ENCODE data around the gene GAREM2. TPM values are rescaled to one million over a fixed set of nuclear protein-coding genes. Genes with fewer than 3 reads are reported as not detected.

GAREM2 gene
- total RNA-seq, 2 experiments from 2014 or later: not detected

- no peak overlapping the region for H3K4me3 ChIP-seq (ENCODE audit: low read depth, low read length, poor library complexity, severe bottlenecking)
- no peaks in the 10 kb centered on the region for H3K9me2 ChIP-seq (ENCODE audit: insufficient read depth, low read length)
- ChIA-PET POLR2A (interaction anchor here (0.8 kb wide), 1 partner anchor 19 kb away, joined by 3 read pairs; no protein-coding TSS in a partner anchor), CTCF (ENCODE audit: unreplicated experiment) (no interaction called here)
- H2AFZ ChIP-seq (ENCODE audit: low read length): no peak overlapping the region
- H4K20me1 ChIP-seq (ENCODE audit: insufficient read depth, low read length): no peaks in the 10 kb centered on the region
- TF ChIP-seq CTCF (conservative IDR thresholded peaks at IDR 0.05; ENCODE audit: low read length) (no peak), EZH2phosphoT487 (IDR thresholded peaks at IDR 0.05; ENCODE audit: borderline replicate concordance, low read depth, low read length) (no peak)
- peaks cover 6% of the 10 kb centered on the region; the same call in 1 of the 2 replicates for H3K9me3 ChIP-seq (ENCODE audit: low read length)
- H3K79me2 ChIP-seq (ENCODE audit: insufficient read depth, low read depth, low read length): no peaks in the 10 kb centered on the region
- H3K36me3 ChIP-seq (ENCODE audit: insufficient read depth, low read length): peaks cover 90% of the 10 kb centered on the region
- no peaks in the 10 kb centered on the region for H3K4me1 ChIP-seq (ENCODE audit: insufficient read depth, low read length, poor library complexity, severe bottlenecking)
- intact Hi-C loops (cut with micrococcal nuclease; ENCODE audit: unreplicated experiment): no loop called here
- H3K4me2 ChIP-seq (ENCODE audit: low read length): no peak overlapping the region
- TSS peak; percentile 14 for BruUV-seq (replicated peaks)
- H3K27ac ChIP-seq (ENCODE audit: low read depth, low read length, poor library complexity, severe bottlenecking): no peak overlapping the region
- DNase-seq (ENCODE audit: low spot score): no peak
Observed at GRCh38 chr2:26224095-26224494, 51.2 kb downstream of the GAREM2 start.

- peaks cover 6% of the 10 kb centered on the region; the same call in 1 of the 2 replicates for H3K9me3 ChIP-seq (ENCODE audit: low read length)
- intact Hi-C loops (cut with micrococcal nuclease; ENCODE audit: unreplicated experiment): no loop called here
- DNase-seq (ENCODE audit: low spot score): no peak
- no peaks in the 10 kb centered on the region for H3K9me2 ChIP-seq (ENCODE audit: insufficient read depth, low read length)
- TF ChIP-seq CTCF (conservative IDR thresholded peaks at IDR 0.05; ENCODE audit: low read length): no peak
- no peak for TF ChIP-seq EZH2phosphoT487 (IDR thresholded peaks at IDR 0.05; ENCODE audit: borderline replicate concordance, low read depth, low read length)
- POLR2A ChIA-PET: interaction anchor here (0.7 to 0.8 kb wide), 2 partner anchors 13 to 22 kb away, joined by 3 read pairs; no protein-coding TSS in a partner anchor
- H3K4me2 ChIP-seq (ENCODE audit: low read length): no peak overlapping the region
- H3K4me1 ChIP-seq (ENCODE audit: insufficient read depth, low read length, poor library complexity, severe bottlenecking): no peaks in the 10 kb centered on the region
- no peak overlapping the region for H2AFZ ChIP-seq (ENCODE audit: low read length)
- CTCF ChIA-PET (ENCODE audit: unreplicated experiment): no interaction called here
- BruUV-seq (replicated peaks): TSS peak; percentile 39
- no peaks in the 10 kb centered on the region for H3K79me2 ChIP-seq (ENCODE audit: insufficient read depth, low read depth, low read length)
- H3K4me3 ChIP-seq (ENCODE audit: low read depth, low read length, poor library complexity, severe bottlenecking): no peak overlapping the region
- peaks cover 100% of the 10 kb centered on the region for H3K36me3 ChIP-seq (ENCODE audit: insufficient read depth, low read length)
- H4K20me1 ChIP-seq (ENCODE audit: insufficient read depth, low read length): no peaks in the 10 kb centered on the region
- no peak overlapping the region for H3K27ac ChIP-seq (ENCODE audit: low read depth, low read length, poor library complexity, severe bottlenecking)
Observed at GRCh38 chr2:26229595-26229994, 56.7 kb downstream of the GAREM2 start.

GRCh38 chr2:26230806-26231205 lies 57.9 kb downstream of the GAREM2 start:
- Histone ChIP-seq H4K20me1 (ENCODE audit: insufficient read depth, low read length) (no peaks in the 10 kb centered on the region), H3K9me2 (ENCODE audit: insufficient read depth, low read length) (no peaks in the 10 kb centered on the region), H3K9me3 (ENCODE audit: low read length) (peaks cover 5% of the 10 kb centered on the region; the same call in 1 of the 2 replicates), H3K36me3 (ENCODE audit: insufficient read depth, low read length) (peaks cover 100% of the 10 kb centered on the region), H3K27ac (ENCODE audit: low read depth, low read length, poor library complexity, severe bottlenecking) (no peak overlapping the region), H3K4me1 (ENCODE audit: insufficient read depth, low read length, poor library complexity, severe bottlenecking) (no peaks in the 10 kb centered on the region), H3K79me2 (ENCODE audit: insufficient read depth, low read depth, low read length) (no peaks in the 10 kb centered on the region), H2AFZ (ENCODE audit: low read length) (no peak overlapping the region), H3K4me2 (ENCODE audit: low read length) (no peak overlapping the region), H3K4me3 (ENCODE audit: low read depth, low read length, poor library complexity, severe bottlenecking) (no peak overlapping the region)
- POLR2A ChIA-PET: interaction anchor here (1.0 kb wide), 3 partner anchors 8 to 13 kb away, joined by 3 to 4 read pairs (median 3); no protein-coding TSS in a partner anchor
- BruUV-seq (replicated peaks): no TSS peak
- CTCF ChIA-PET (ENCODE audit: unreplicated experiment): no interaction called here
- TF ChIP-seq CTCF (conservative IDR thresholded peaks at IDR 0.05; ENCODE audit: low read length) (no peak), EZH2phosphoT487 (IDR thresholded peaks at IDR 0.05; ENCODE audit: borderline replicate concordance, low read depth, low read length) (no peak)
- intact Hi-C loops (cut with micrococcal nuclease; ENCODE audit: unreplicated experiment): no loop called here
- no peak for DNase-seq (ENCODE audit: low spot score)
